Endothelial cell (in vitro differentiated cells): ENCODE results near the gene GPR37L1. TPM values are rescaled to one million over a fixed set of nuclear protein-coding genes. Genes with fewer than 3 reads are reported as not detected.

Source experiments
- DNase-seq: peaks from one replicate; pipeline ENCODE4 v3.0.0; 2021; ENCODE audit warnings: low spot score
- H3K27ac Mint-ChIP-seq: one replicate; pipeline ENCODE4 v1.8.0; 2021; ENCODE audit warnings: mixed read lengths, inconsistent platforms; ENCODE audit not compliant: unreplicated experiment
- H3K27me3 Mint-ChIP-seq: one replicate; pipeline ENCODE4 v1.8.0; 2021; ENCODE audit warnings: mild to moderate bottlenecking, moderate library complexity, mixed read lengths, inconsistent platforms; ENCODE audit not compliant: unreplicated experiment
- H3K36me3 Mint-ChIP-seq: one replicate; pipeline ENCODE4 v1.8.0; 2021; ENCODE audit warnings: mild to moderate bottlenecking, low read depth, mixed read lengths, inconsistent platforms; ENCODE audit not compliant: unreplicated experiment
- H3K4me1 Mint-ChIP-seq: one replicate; pipeline ENCODE4 v1.8.0; 2021; ENCODE audit warnings: mild to moderate bottlenecking, mixed read lengths, inconsistent platforms; ENCODE audit not compliant: unreplicated experiment
- H3K4me3 Mint-ChIP-seq: one replicate; pipeline ENCODE4 v1.8.0; 2021; ENCODE audit warnings: mild to moderate bottlenecking, mixed read lengths, inconsistent platforms; ENCODE audit not compliant: unreplicated experiment
- H3K9me3 Mint-ChIP-seq: one replicate; pipeline ENCODE4 v1.8.0; 2021; ENCODE audit warnings: mixed read lengths, inconsistent platforms; ENCODE audit not compliant: unreplicated experiment
- total RNA-seq: library from RNA; stranded (reverse); fragmentation: NEBNext Ultra II Directional; extraction: Animal tissue kit (Norgen Biotek cat#: 25700); gene quantifications from one replicate; pipeline ENCODE4 v1.2.1, GENCODE V29; 2021; ENCODE audit not compliant: unreplicated experiment
- TF ChIP-seq, protein P1 (sequence below): fragments of 200-600 bp; sonication (generic); IDR thresholded peaks from one replicate; pipeline ENCODE4 v1.5.0; 2021; ENCODE audit warnings: antibody characterized with exemption; ENCODE audit not compliant: unreplicated experiment

The GPR37L1 gene
- total RNA-seq, 1 donor from 2014 or later: not detected

DNA sequence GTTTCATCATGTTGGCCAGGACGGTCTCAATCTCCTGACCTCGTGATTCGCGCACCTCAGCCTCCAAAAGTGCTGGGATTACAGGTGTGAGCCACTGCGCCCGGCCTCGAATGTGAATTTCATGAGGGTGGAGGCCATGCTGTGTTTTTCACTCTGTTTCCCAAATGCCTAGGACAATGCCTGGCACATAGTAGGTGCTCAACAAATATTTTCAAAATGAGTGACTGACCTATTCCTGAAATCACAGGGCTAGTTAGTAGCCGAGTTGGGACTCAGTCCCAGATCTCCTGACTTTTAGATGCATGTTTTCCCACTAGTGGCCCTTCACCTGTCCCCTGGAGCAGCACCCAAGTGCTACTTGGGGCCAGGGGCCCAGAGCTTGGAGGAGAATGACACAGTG, 6.4 kb upstream of the GPR37L1 start:
- TF ChIP-seq, protein P1, sequence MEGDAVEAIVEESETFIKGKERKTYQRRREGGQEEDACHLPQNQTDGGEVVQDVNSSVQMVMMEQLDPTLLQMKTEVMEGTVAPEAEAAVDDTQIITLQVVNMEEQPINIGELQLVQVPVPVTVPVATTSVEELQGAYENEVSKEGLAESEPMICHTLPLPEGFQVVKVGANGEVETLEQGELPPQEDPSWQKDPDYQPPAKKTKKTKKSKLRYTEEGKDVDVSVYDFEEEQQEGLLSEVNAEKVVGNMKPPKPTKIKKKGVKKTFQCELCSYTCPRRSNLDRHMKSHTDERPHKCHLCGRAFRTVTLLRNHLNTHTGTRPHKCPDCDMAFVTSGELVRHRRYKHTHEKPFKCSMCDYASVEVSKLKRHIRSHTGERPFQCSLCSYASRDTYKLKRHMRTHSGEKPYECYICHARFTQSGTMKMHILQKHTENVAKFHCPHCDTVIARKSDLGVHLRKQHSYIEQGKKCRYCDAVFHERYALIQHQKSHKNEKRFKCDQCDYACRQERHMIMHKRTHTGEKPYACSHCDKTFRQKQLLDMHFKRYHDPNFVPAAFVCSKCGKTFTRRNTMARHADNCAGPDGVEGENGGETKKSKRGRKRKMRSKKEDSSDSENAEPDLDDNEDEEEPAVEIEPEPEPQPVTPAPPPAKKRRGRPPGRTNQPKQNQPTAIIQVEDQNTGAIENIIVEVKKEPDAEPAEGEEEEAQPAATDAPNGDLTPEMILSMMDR: no peak
- Mint-ChIP-seq H3K27ac (no peak overlapping the region), H3K4me1 (peaks cover 8% of the 10 kb centered on the region), H3K27me3 (peaks cover 3% of the 10 kb centered on the region), H3K9me3 (no peaks in the 10 kb centered on the region), H3K36me3 (no peaks in the 10 kb centered on the region), H3K4me3 (no peak overlapping the region)
- no peak for DNase-seq

DNA sequence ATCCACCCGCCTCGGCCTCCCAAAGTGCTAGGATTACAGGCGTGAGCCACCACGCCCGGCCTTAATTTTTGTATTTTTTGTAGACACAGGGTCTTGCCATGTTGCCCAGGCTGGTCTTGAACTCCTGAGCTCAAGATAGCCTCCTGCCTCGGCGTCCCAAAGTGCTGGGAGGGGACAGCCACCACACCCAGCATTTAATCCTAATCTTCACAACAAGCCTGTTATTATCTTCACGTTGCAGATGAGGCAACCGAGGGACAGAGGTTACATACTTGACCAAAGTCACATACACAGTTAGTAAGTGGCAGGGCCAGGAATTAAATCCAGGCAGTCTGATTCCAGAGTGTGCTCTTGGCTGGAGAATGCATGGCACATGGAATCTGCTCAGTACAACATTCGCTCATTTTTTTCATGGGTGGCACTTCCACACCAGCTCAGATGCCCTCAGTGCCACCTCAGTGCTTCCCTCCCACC, 4.8 kb upstream of the GPR37L1 start:
- Mint-ChIP-seq H3K4me1 (peaks cover 8% of the 10 kb centered on the region), H3K36me3 (no peaks in the 10 kb centered on the region), H3K27me3 (peaks cover 6% of the 10 kb centered on the region), H3K4me3 (no peak overlapping the region), H3K27ac (no peak overlapping the region), H3K9me3 (no peaks in the 10 kb centered on the region)
- no peak for DNase-seq
- TF ChIP-seq, protein P1: no peak

DNA sequence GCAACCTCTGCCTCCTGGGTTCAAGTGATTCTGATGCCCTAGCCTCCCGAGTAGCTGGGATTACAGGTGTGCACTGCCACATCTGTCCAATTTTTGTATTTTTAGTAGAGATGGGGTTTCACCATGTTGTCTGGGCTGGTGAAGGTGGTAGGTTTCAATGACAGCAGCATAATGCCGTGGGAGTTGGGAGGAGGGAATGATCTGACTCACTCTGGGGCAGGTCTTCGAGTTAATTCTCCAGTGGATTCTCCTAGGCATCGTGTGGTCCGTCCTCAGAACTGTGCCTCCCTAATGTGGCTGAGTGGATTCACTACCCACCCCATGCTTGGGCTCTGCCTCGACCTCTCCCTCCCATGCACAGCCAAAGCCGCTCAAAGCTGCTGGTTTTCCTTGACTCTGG, 1.7 kb upstream of the GPR37L1 start:
- H3K27ac Mint-ChIP-seq: no peak overlapping the region
- H3K4me3 Mint-ChIP-seq: no peak overlapping the region
- H3K27me3 Mint-ChIP-seq: peaks cover 4% of the 10 kb centered on the region
- peaks cover 5% of the 10 kb centered on the region for H3K4me1 Mint-ChIP-seq
- no peaks in the 10 kb centered on the region for H3K36me3 Mint-ChIP-seq
- DNase-seq: no peak
- TF ChIP-seq, protein P1: no peak
- no peaks in the 10 kb centered on the region for H3K9me3 Mint-ChIP-seq

DNA sequence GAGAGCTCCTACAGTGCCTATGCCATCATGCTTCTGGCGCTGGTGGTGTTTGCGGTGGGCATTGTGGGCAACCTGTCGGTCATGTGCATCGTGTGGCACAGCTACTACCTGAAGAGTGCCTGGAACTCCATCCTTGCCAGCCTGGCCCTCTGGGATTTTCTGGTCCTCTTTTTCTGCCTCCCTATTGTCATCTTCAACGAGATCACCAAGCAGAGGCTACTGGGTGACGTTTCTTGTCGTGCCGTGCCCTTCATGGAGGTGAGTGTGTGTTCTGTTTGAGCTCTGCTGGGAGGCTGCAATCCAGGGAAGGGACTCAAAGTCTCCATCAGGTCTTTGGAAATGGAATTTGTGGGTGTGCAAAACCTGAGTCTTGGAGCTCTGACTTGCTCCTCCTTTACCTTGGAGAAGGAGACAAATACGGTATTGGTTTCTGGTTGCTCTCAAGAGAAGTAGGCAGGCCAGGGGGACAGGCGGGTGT, 658 bp downstream of the GPR37L1 start:
- Mint-ChIP-seq H3K9me3 (no peaks in the 10 kb centered on the region), H3K27ac (no peak overlapping the region), H3K27me3 (peaks cover 8% of the 10 kb centered on the region), H3K36me3 (no peaks in the 10 kb centered on the region), H3K4me3 (no peak overlapping the region), H3K4me1 (peaks cover 15% of the 10 kb centered on the region)
- TF ChIP-seq, protein P1: no peak
- DNase-seq: no peak

DNA sequence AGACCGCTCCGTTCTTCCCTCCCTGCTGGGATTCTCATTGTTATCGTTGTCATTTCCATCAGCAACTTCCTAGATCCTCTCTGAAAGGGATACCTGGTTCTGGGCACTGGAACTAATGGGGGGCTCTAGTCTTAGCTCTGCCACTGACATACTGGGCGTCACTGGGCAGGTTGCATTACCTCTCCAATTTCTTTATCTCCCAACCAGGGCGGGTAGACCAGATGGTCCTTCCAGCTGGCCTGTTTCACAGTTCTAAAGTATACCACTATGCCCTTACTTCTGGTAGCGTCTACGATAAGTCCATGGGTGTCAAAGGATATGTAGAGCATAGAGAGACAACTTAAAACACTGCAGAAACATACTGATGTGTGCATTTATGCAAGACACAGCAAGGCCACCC, 1.4 kb downstream of the GPR37L1 start:
- Mint-ChIP-seq H3K4me3 (no peak overlapping the region), H3K27ac (no peak overlapping the region), H3K9me3 (no peaks in the 10 kb centered on the region), H3K27me3 (peaks cover 10% of the 10 kb centered on the region), H3K4me1 (peaks cover 15% of the 10 kb centered on the region), H3K36me3 (no peaks in the 10 kb centered on the region)
- TF ChIP-seq, protein P1: no peak
- DNase-seq: no peak
